ENCODE measurements around the gene HINT3. TPM values are rescaled to one million over a fixed set of nuclear protein-coding genes. Genes with fewer than 3 reads are reported as not detected.
"Not testable (repeated sequence)": the region's sequence is repeated elsewhere in the genome, so short reads cannot be mapped to it uniquely, and the experiment has no call there.

The HINT3 gene
- polyA plus RNA-seq, 2 donors: 2.8 to 10.1 TPM

DNA sequence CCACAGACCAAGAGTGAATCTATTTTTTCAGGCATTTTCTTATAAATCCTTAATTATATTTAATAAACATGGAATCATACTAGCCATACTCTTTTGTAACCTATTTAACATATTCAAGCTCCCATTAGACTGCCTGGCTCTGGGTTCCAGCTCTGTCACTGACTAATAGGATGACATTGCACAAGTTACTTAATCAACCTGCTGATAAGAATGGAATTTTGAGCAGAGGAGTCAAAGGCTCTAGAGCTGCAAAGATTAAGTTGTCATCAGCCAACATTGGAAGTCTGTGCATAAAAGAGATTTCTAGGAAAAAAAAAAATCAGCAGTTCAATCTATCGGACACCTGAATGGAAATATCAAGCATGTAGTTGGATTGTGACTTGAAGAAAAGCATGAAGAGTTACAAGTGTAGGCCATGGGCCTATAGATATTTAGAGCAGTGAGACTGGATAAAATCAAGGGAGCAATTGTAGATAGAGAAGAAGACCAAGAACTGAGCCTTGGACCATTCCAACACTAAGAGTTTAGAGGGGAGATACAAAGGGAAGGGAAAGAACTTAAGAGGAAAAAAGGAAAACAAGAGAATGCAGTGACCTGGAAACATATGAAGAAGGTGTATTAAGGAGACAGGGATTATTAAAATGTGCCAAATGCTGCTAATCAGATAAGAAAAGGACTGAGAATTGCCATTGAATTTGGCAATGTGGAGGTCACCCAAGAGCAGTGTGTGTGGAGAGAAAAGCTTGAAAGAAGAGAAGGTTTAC is 11.0 kb upstream of the HINT3 start:
- Histone ChIP-seq H3K27ac (ENCODE audit: low read depth in 2 of 2, low read length in 1 of 2) (peak overlapping the region; percentile 13 to 67), H3K36me3 (ENCODE audit: control insufficient read depth in 2 of 2, insufficient read depth in 2 of 2, low read length in 1 of 2) (no peaks in the 10 kb centered on the region), H3K27me3 (ENCODE audit: control insufficient read depth in 1 of 2, insufficient read depth in 2 of 2, low read length in 2 of 2) (no peaks in the 10 kb centered on the region), H3K4me3 (ENCODE audit: low read depth in 1 of 2, low read length in 2 of 2) (no peak overlapping the region), H3K4me1 (ENCODE audit: control insufficient read depth in 2 of 2, insufficient read depth in 2 of 2, low read length in 1 of 2) (peaks cover 0 to 7% of the 10 kb centered on the region in 2 donors), H3K9me3 (ENCODE audit: control insufficient read depth in 2 of 2, insufficient read depth in 1 of 2, low read depth in 1 of 2, low read length in 1 of 2) (no peaks in the 10 kb centered on the region)
- 72 to 85% methylated on average over 1 of the region's 1 CpG for WGBS, 2 donors

GRCh38 chr6:125947615-125948014 is 9.0 kb upstream of the HINT3 start:
- Histone ChIP-seq H3K27me3 (ENCODE audit: control insufficient read depth in 1 of 2, insufficient read depth in 2 of 2, low read length in 2 of 2) (no peaks in the 10 kb centered on the region), H3K36me3 (ENCODE audit: control insufficient read depth in 2 of 2, insufficient read depth in 2 of 2, low read length in 1 of 2) (no peaks in the 10 kb centered on the region), H3K4me3 (ENCODE audit: low read depth in 1 of 2, low read length in 2 of 2) (no peak overlapping the region), H3K27ac (ENCODE audit: low read depth in 2 of 2, low read length in 1 of 2) (peak overlapping the region in 1 of 2 donors; percentile 10), H3K9me3 (ENCODE audit: control insufficient read depth in 2 of 2, insufficient read depth in 1 of 2, low read depth in 1 of 2, low read length in 1 of 2) (no peaks in the 10 kb centered on the region), H3K4me1 (ENCODE audit: control insufficient read depth in 2 of 2, insufficient read depth in 2 of 2, low read length in 1 of 2) (peaks cover 0 to 4% of the 10 kb centered on the region in 2 donors)
- 43 to 56% methylated on average over 2 of the region's 2 CpGs for WGBS, 2 donors

DNA sequence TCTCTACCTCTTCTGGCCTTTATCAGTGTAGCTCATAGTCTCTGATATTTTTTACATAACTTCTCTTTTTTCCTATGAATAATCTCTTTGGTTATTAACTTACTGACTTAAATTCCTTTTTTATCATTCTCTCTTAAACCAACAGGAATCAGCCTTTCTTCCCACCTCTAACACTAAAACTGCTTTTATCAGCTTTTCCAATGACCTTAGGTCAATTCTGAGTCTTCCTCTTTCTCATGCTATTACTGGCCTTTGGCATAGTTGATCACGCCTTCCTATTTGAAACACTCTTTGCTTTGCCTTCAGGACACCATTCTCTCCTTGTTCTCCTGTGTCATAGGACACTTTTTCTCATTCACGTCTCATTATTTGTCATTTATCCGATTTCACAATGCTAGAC is 8.1 kb upstream of the HINT3 start:
- no peak overlapping the region for H3K4me3 ChIP-seq (ENCODE audit: low read depth in 1 of 2, low read length in 2 of 2)
- H3K27me3 ChIP-seq (ENCODE audit: control insufficient read depth in 1 of 2, insufficient read depth in 2 of 2, low read length in 2 of 2): no peaks in the 10 kb centered on the region
- no peaks in the 10 kb centered on the region for H3K36me3 ChIP-seq (ENCODE audit: control insufficient read depth in 2 of 2, insufficient read depth in 2 of 2, low read length in 1 of 2)
- no peak overlapping the region for H3K27ac ChIP-seq (ENCODE audit: low read depth in 2 of 2, low read length in 1 of 2)
- H3K9me3 ChIP-seq (ENCODE audit: control insufficient read depth in 2 of 2, insufficient read depth in 1 of 2, low read depth in 1 of 2, low read length in 1 of 2): no peaks in the 10 kb centered on the region
- peaks cover 0 to under 1% of the 10 kb centered on the region in 2 donors for H3K4me1 ChIP-seq (ENCODE audit: control insufficient read depth in 2 of 2, insufficient read depth in 2 of 2, low read length in 1 of 2)
- WGBS, 2 donors: 82 to 86% methylated on average over 3 of the region's 3 CpGs

GRCh38 chr6:125949069-125949468 is 7.5 kb upstream of the HINT3 start:
- Histone ChIP-seq H3K4me3 (ENCODE audit: low read depth in 1 of 2, low read length in 2 of 2) (no peak overlapping the region), H3K4me1 (ENCODE audit: control insufficient read depth in 2 of 2, insufficient read depth in 2 of 2, low read length in 1 of 2) (peaks cover 0 to 2% of the 10 kb centered on the region in 2 donors), H3K9me3 (ENCODE audit: control insufficient read depth in 2 of 2, insufficient read depth in 1 of 2, low read depth in 1 of 2, low read length in 1 of 2) (no peaks in the 10 kb centered on the region), H3K27me3 (ENCODE audit: control insufficient read depth in 1 of 2, insufficient read depth in 2 of 2, low read length in 2 of 2) (no peaks in the 10 kb centered on the region), H3K36me3 (ENCODE audit: control insufficient read depth in 2 of 2, insufficient read depth in 2 of 2, low read length in 1 of 2) (no peaks in the 10 kb centered on the region), H3K27ac (ENCODE audit: low read depth in 2 of 2, low read length in 1 of 2) (no peak overlapping the region)
- 89 to 92% methylated on average over 2 of the region's 2 CpGs for WGBS, 2 donors

DNA sequence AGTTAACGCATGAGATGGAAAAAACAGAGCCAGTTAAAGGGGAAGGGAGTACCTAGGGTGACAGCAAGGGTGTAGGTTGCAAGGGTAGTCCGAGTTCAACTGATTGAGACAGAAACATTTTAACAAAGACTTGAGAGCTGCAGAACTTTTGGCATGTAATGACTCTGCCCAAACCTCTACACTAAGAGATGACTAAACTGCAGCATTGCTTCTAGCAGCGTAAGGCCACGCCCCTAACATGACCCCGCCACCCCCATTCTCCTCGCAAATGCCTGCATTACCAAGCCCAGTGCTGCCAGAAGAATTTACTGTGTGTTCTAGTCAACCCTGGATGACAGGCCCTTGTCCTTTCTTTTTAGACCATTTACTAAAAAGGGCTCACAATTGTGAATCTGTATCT is 6.3 kb upstream of the HINT3 start:
- 44 to 58% methylated on average over 6 of the region's 6 CpGs for whole genome bisulfite sequencing, 2 donors
- Histone ChIP-seq H3K4me1 (ENCODE audit: control insufficient read depth in 2 of 2, insufficient read depth in 2 of 2, low read length in 1 of 2) (peaks cover 0 to 2% of the 10 kb centered on the region in 2 donors), H3K27me3 (ENCODE audit: control insufficient read depth in 1 of 2, insufficient read depth in 2 of 2, low read length in 2 of 2) (no peaks in the 10 kb centered on the region), H3K4me3 (ENCODE audit: low read depth in 1 of 2, low read length in 2 of 2) (no peak overlapping the region), H3K9me3 (ENCODE audit: control insufficient read depth in 2 of 2, insufficient read depth in 1 of 2, low read depth in 1 of 2, low read length in 1 of 2) (no peaks in the 10 kb centered on the region), H3K27ac (ENCODE audit: low read depth in 2 of 2, low read length in 1 of 2) (no peak overlapping the region), H3K36me3 (ENCODE audit: control insufficient read depth in 2 of 2, insufficient read depth in 2 of 2, low read length in 1 of 2) (no peaks in the 10 kb centered on the region)

DNA sequence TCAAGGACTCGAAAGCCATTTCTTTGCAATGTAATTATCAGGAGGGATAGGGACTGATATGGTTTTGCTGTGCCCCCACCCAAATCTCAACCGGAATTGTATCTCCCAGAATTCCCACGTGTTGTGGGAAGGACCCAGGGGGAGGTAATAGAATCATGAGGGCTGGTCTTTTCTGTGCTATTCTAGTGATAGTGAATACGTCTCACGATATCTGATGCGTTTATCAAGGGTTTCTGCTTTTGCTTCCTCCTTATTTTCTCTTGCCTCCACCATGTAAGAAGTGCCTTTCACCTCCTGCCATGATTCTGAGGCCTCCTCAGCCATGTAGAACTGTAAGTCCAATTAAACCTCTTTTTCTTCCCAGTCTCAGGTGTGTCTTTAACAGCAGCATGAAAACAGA is 5.9 kb upstream of the HINT3 start:
- H3K27ac ChIP-seq (ENCODE audit: low read depth in 2 of 2, low read length in 1 of 2); H3K4me1 ChIP-seq (ENCODE audit: control insufficient read depth in 2 of 2, insufficient read depth in 2 of 2, low read length in 1 of 2); H3K27me3 ChIP-seq (ENCODE audit: control insufficient read depth in 1 of 2, insufficient read depth in 2 of 2, low read length in 2 of 2); H3K9me3 ChIP-seq (ENCODE audit: control insufficient read depth in 2 of 2, insufficient read depth in 1 of 2, low read depth in 1 of 2, low read length in 1 of 2); H3K36me3 ChIP-seq (ENCODE audit: control insufficient read depth in 2 of 2, insufficient read depth in 2 of 2, low read length in 1 of 2); H3K4me3 ChIP-seq (ENCODE audit: low read depth in 1 of 2, low read length in 2 of 2): not testable (repeated sequence)
- WGBS, 2 donors: 82 to 85% methylated on average over 6 of the region's 6 CpGs

DNA sequence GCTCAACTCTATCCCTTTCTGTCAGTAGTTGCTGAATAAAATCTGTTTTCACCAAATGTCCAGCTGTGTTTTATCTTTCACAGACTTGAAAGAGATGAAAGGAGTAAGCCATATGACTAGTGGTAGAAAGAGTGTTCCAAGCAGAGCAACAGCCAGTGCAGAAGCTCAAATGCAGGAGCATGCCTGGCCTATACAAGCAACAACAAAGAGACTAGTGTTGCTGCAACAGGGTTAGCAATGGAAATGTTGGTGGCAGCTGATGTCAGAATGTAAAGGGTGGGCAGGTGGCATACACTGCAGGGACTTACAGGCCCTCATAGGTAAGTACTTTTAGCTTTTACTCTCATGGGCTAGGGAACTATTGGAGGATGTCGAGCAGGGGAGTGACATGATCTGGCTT is 5.2 kb upstream of the HINT3 start:
- WGBS, 2 donors: 85 to 87% methylated on average over 1 of the region's 1 CpG
- H3K36me3 ChIP-seq (ENCODE audit: control insufficient read depth in 2 of 2, insufficient read depth in 2 of 2, low read length in 1 of 2): no peaks in the 10 kb centered on the region
- peaks cover 0 to 2% of the 10 kb centered on the region in 2 donors for H3K4me1 ChIP-seq (ENCODE audit: control insufficient read depth in 2 of 2, insufficient read depth in 2 of 2, low read length in 1 of 2)
- H3K9me3 ChIP-seq (ENCODE audit: control insufficient read depth in 2 of 2, insufficient read depth in 1 of 2, low read depth in 1 of 2, low read length in 1 of 2): no peaks in the 10 kb centered on the region
- no peak overlapping the region for H3K27ac ChIP-seq (ENCODE audit: low read depth in 2 of 2, low read length in 1 of 2)
- no peak overlapping the region for H3K4me3 ChIP-seq (ENCODE audit: low read depth in 1 of 2, low read length in 2 of 2)
- H3K27me3 ChIP-seq (ENCODE audit: control insufficient read depth in 1 of 2, insufficient read depth in 2 of 2, low read length in 2 of 2): no peaks in the 10 kb centered on the region

GRCh38 chr6:125952764-125953501 is 3.6 kb upstream of the HINT3 start:
- Histone ChIP-seq H3K27me3 (ENCODE audit: control insufficient read depth in 1 of 2, insufficient read depth in 2 of 2, low read length in 2 of 2) (no peaks in the 10 kb centered on the region), H3K4me3 (ENCODE audit: low read depth in 1 of 2, low read length in 2 of 2) (no peak overlapping the region), H3K27ac (ENCODE audit: low read depth in 2 of 2, low read length in 1 of 2) (no peak overlapping the region), H3K4me1 (ENCODE audit: control insufficient read depth in 2 of 2, insufficient read depth in 2 of 2, low read length in 1 of 2) (peaks cover 0 to 2% of the 10 kb centered on the region in 2 donors), H3K9me3 (ENCODE audit: control insufficient read depth in 2 of 2, insufficient read depth in 1 of 2, low read depth in 1 of 2, low read length in 1 of 2) (no peaks in the 10 kb centered on the region), H3K36me3 (ENCODE audit: control insufficient read depth in 2 of 2, insufficient read depth in 2 of 2, low read length in 1 of 2) (no peaks in the 10 kb centered on the region)
- WGBS, 2 donors: 85 to 92% methylated on average over 7 of the region's 7 CpGs

DNA sequence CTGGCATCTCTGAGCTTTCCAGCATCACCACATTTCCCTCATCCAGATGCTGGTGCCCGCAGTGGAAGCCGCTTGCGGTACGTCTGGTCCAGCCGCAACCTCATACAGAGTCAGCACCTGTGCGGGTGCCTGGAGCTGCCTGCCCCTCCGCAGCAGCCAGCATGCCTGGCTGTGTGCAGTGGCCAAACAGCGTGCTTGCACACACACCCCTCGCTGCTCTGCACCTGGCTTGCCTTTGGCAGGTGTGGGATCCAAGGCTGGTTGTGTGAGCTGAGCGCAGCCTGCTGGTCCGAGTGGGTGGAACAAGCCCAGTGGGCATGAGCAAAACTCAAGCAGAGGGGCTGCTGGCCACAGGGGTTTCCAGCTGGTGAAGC is 3.1 kb upstream of the HINT3 start:
- 50 to 70% methylated on average over 11 of the region's 11 CpGs for WGBS, 2 donors
- no peak overlapping the region for H3K4me3 ChIP-seq (ENCODE audit: low read depth in 1 of 2, low read length in 2 of 2)
- H3K27ac ChIP-seq (ENCODE audit: low read depth in 2 of 2, low read length in 1 of 2): no peak overlapping the region

More for the DNA sequence above, 3.1 kb upstream of the HINT3 start:
- Histone ChIP-seq H3K9me3 (ENCODE audit: control insufficient read depth in 2 of 2, insufficient read depth in 1 of 2, low read depth in 1 of 2, low read length in 1 of 2) (no peaks in the 10 kb centered on the region), H3K4me1 (ENCODE audit: control insufficient read depth in 2 of 2, insufficient read depth in 2 of 2, low read length in 1 of 2) (peaks cover 0 to 2% of the 10 kb centered on the region in 2 donors), H3K36me3 (ENCODE audit: control insufficient read depth in 2 of 2, insufficient read depth in 2 of 2, low read length in 1 of 2) (no peaks in the 10 kb centered on the region), H3K27me3 (ENCODE audit: control insufficient read depth in 1 of 2, insufficient read depth in 2 of 2, low read length in 2 of 2) (no peaks in the 10 kb centered on the region)
